Heart left ventricle (tissue), 13 donors: Measurements from ENCODE around the gene REPIN1.

Experiments used
- CTCF ChIP-seq, 12 donors: fragments of 200-600 bp; sonication (generic) in 4 of 12; IDR thresholded peaks; one replicate each; pipeline versions ENCODE4 v1.5.0 to v1.8.0; 2018 to 2022; ENCODE audit warnings: antibody characterized with exemption in 12 of 12, mild to moderate bottlenecking in 5 of 12
- POLR2A ChIP-seq, 2 donors: fragments of 450-650 bp; IDR thresholded peaks; one replicate each; pipeline ENCODE4 v1.6.1; 2017; ENCODE audit warnings: antibody characterized with exemption in 2 of 2, mild to moderate bottlenecking in 2 of 2, moderate library complexity in 2 of 2
- donor health status: ischemic (EF 13 %, LVEDD 7.1; RV severe dilation, severe dysfunction).
- donor health status: DM: no; HTN: yes; CAD: no.
- donor health status: DM: no; HTN: no; CAD: no.
- donor health status: ischemic (EF 25% LVEDD 6.9; RV normal size, moderate dysfunction).
- donor health status: ischemic (EF 25% LVEDD 5.7; RV mildly dilated, moderate dysfunction).
- donor health status: ischemic (EF 35%, LVEDD 5.7; RV mildly dilated, moderate dysfunction).
- donor health status: nonischemic (EF 11% LVEDD 7.7; RV severe dilation, severe dysfunction).
- donor health status: DM: yes; HTN: yes; CAD: no.
- donor health status: PGD.
- donor health status: ischemic (EF 29% LVEDD 5.4; RV normal size, mild dysfunction).
- donor health status: nonischemic (EF 23%, LVEDD 6.1; RV moderate dilation, normal function).

DNA sequence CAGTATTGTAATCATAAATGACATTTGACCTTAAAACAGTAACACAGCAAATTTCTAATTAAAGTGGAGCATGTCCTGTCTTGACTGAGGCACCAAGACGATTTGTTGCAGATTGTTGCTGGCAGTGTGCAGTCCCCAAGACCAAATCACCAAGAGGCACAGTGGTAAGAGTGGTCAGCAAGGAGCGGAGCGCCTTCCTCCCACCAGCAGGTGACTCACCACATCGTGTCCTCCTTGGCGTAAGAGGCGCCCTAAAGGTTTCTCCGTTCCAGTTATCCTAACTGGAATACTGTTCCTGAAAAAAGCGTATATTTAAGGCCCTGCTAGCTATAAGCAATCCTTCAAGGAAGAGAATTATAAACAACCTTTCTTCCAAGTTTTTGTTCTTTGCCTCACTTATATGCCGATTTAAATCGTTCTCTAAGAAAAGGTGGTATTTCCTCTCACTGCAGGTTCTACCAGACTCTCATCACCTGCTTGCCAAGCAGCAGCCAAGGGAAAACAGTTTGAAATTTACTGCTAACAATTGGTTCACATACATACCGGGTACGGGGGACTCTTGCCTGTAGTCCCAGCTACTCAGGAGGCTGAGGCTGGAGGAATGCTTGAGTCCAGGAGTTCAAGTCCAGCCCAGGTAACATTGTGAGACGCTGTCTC lies 10.7 kb upstream of the REPIN1 start:
- TF ChIP-seq CTCF (IDR thresholded peaks at IDR 0.05), result no peak
- no peak for TF ChIP-seq POLR2A (IDR thresholded peaks at IDR 0.05)
